Measurements from ENCODE around the gene GMNN.
A peak's percentile ranks its signal among the peaks of the same experiment; 100 is the strongest.
"Not testable (repeated sequence)": the region's sequence is repeated elsewhere in the genome, so short reads cannot be mapped to it uniquely, and the experiment has no call there.

GMNN gene

GRCh38 chr6:24774696-24775519 is at the start of gene GMNN:
GMNN (plus strand) TSS chr6:24774937; CDS start chr6:24777247, 2,310 bp downstream.
- peak; percentile 93 for DNase-seq

- not testable (repeated sequence) for DNase-seq
Observed at GRCh38 chr6:24730653-24731052, 44.1 kb upstream of the GMNN start.

GRCh38 chr6:24731456-24732134 is 43.1 kb upstream of the GMNN start:
- not testable (repeated sequence) for DNase-seq

DNA sequence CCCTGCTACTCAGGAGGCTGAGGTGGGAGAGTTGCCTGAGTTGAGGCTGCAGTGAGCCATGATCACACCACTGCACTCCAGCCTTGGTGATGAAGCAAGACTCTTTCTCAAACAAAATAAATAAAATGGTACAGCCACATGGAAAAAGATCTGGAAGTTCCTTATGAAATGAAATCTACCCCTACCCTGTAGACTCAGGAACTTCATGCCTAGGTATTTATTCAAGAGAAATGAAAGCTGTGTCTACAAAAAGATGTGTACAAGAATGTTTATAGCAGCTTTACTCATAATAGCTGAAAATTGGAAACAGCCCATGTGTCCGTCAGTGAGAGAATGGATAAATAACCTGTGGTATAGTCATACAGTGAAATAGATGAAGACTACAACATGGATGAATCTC is 40.6 kb upstream of the GMNN start:
- no peak for DNase-seq

GRCh38 chr6:24734710-24735109 is 40.0 kb upstream of the GMNN start:
- DNase-seq: not testable (repeated sequence)

DNA sequence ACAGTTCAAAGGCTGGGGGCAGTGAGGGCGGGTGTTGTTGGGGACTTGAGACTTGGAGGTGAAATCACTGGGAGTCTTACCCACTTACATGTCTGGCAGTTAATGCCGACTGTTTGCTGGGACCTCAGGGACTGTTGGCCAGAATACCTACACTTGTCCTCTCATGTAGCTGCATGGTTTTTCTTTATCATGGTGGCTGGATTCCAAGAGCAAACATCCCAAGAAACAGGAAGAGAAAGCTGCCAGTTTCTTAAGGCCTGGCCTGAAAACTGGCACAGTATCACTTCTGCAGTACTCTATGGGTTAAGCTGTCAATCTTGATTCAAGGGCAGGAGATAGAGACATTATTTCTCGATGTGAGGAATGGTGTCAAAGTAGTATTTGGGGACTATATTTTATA is 36.0 kb upstream of the GMNN start:
- DNase-seq: no peak

DNA sequence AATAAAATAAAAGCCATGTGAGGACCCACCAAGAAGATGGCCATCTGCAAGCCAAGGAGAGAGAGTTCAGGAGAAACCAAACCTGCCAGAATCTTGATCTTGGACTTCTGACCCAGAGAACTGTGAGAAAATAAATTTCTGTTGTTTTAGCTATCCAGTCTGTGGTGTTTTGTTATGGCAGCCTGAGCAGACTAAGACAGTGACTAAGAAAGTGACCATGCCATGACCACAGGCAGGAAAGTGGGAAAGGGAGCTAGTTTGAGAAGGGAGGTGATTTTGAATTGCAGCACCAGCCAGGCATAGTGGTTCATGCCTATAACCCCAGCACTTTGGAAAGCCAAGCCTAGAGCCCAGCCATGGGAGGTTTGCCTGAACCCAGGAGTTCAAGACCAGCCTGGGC is 33.9 kb upstream of the GMNN start:
- no peak for DNase-seq

- no peak for DNase-seq
Observed at GRCh38 chr6:24742216-24742738, 32.5 kb upstream of the GMNN start.

- DNase-seq: peak; percentile 97
Observed at GRCh38 chr6:24743265-24743943, 31.3 kb upstream of the GMNN start.

DNA sequence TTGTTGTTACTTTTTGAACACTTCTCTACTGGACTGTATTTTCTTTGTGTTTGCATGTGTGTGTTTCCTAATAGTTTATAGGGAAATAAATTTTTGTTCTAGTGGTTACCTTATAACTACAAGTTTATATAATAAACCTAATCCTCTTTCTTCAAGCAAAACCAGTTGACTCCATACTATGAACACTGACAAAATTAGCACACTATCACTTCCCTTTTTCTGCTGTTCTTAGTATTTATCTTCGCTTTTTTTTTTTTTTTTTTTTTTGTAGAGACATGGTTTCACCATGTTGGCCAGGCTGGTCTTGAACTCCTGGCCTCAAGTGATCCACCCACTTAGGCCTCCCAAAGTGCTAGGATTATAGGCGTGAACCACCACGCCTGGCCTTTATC is 30.8 kb upstream of the GMNN start:
- no peak for DNase-seq

- DNase-seq: no peak
Observed at GRCh38 chr6:24744911-24745310, 29.8 kb upstream of the GMNN start.

DNA sequence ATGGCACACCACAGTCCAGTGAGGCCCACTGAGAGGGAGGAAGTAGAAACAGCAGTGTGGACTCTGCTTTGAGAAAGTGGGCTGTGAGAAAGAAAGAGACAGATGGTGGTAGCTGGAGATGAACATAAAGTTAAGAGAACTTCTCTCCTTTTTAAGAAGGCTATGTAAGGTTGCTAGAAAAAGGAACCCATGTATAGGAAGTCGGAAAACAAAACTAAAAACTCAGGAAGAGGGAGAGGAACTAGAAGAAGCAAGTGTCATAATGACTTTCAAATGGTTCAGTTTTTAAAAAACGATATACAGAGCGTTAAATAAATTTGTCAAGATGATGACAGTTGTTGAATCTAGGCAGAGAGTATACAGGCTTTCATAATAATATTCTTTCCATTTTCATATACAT is 25.4 kb upstream of the GMNN start:
- DNase-seq: no peak

- DNase-seq: not testable (repeated sequence)
Observed at GRCh38 chr6:24750878-24751277, 23.9 kb upstream of the GMNN start.

GRCh38 chr6:24752503-24752902 is 22.2 kb upstream of the GMNN start:
- DNase-seq: no peak

GRCh38 chr6:24752917-24753492 is 21.7 kb upstream of the GMNN start:
- no peak for DNase-seq

DNA sequence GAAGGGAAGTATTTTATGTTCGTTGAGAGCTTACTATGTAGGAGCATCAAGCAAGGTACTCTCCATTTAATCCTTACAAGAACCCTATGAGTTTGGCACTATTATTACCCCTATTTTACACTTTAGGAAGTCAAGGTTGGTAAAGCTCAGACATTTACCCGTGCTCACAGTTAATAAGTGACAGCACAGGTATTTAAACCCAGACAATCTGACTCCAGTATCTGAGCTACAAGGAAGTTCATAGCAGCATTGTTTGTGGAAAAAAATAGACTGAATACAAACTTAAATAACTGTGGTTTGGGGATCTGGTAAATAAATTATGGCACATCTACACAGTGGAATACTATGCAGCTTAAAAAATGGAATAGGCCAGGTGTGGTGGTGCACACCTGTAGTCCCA is 21.2 kb upstream of the GMNN start:
- no peak for DNase-seq

DNA sequence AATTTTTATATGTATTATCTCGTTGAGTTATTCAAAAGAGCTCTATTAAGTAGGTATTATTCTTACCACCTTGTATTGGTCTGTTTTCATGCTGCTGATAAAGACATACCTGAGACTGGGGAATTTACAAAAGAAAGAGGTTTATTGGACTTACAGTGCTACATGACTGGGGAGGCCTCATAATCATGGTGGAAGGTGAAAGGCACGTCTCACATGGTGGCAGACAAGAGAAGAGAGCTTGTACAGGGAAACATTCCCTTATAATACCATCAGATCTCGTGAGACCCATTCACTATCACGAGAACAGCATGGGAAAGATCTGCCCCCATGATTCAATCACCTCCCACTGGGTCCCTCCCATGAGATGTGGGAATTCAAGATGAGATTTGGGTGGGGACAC is 20.4 kb upstream of the GMNN start:
- not testable (repeated sequence) for DNase-seq

GRCh38 chr6:24755279-24755678 is 19.5 kb upstream of the GMNN start:
- DNase-seq: no peak

GRCh38 chr6:24757611-24758010 is 17.1 kb upstream of the GMNN start:
- DNase-seq: no peak

GRCh38 chr6:24759718-24760117 is 15.0 kb upstream of the GMNN start:
- no peak for DNase-seq

GRCh38 chr6:24760210-24760609 is 14.5 kb upstream of the GMNN start:
- no peak for DNase-seq

- DNase-seq: no peak
Observed at GRCh38 chr6:24761193-24761835, 13.4 kb upstream of the GMNN start.

DNA sequence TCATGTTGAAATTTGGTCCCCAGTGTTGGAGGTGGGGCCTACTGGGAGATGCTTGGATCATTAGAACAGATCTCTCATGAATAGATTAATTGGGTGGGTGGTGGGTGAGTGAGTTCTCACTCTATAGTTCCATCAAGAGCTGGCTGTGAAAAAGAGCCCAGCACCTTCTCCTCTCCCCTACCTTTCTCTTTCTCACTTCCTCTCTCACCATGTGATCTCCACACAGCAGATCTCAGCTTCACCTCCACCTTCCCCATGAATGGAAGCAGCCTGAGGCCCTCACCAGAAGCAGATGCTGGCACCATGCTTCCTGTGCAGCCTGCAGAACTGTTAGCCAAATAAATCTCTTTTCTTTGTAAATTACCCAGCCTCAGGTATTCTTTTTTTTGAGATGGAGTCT is 12.9 kb upstream of the GMNN start:
- no peak for DNase-seq
